GM18502 (cell line): Measurements from ENCODE around the gene TNFRSF25.

Experiments
- ATAC-seq: cut with Tn5 transposase; IDR thresholded peaks from one replicate; pipeline ENCODE4 v1.9.1; 2021; ENCODE audit warnings: mild to moderate bottlenecking; ENCODE audit not compliant: unreplicated experiment, poor library complexity

The TNFRSF25 gene

GRCh38 chr1:6471086-6471969 is 5.4 kb upstream of the TNFRSF25 start:
- ATAC-seq, result no peak

GRCh38 chr1:6470132-6471085 is 4.4 kb upstream of the TNFRSF25 start:
- ATAC-seq, result no peak

GRCh38 chr1:6468729-6469461 is 2.9 kb upstream of the TNFRSF25 start:
- ATAC-seq, result no peak

GRCh38 chr1:6467744-6468688 is 2.0 kb upstream of the TNFRSF25 start:
- ATAC-seq, result no peak

GRCh38 chr1:6467224-6467623 is 1.3 kb upstream of the TNFRSF25 start:
- ATAC-seq, result no peak

GRCh38 chr1:6466751-6467150 is 778 bp upstream of the TNFRSF25 start:
- no peak for ATAC-seq

- ATAC-seq, result no peak
These were observed 440 bp downstream of the TNFRSF25 start for GRCh38 chr1:6465461-6466005.

- ATAC-seq, result no peak
These were observed 1.1 kb downstream of the TNFRSF25 start for GRCh38 chr1:6464915-6465314.

GRCh38 chr1:6464514-6464836 is 1.5 kb downstream of the TNFRSF25 start:
- ATAC-seq, result no peak

GRCh38 chr1:6463120-6463412 is 2.9 kb downstream of the TNFRSF25 start:
- no peak for ATAC-seq

- ATAC-seq, result no peak
These were observed 3.4 kb downstream of the TNFRSF25 start for GRCh38 chr1:6462412-6463119.

GRCh38 chr1:6461538-6462411 is 4.2 kb downstream of the TNFRSF25 start:
- ATAC-seq, result no peak

GRCh38 chr1:6461051-6461530 is 4.9 kb downstream of the TNFRSF25 start:
- no peak for ATAC-seq

- no peak for ATAC-seq
These were observed 5.5 kb downstream of the TNFRSF25 start for GRCh38 chr1:6460301-6461050.

GRCh38 chr1:6459850-6460265 is 6.1 kb downstream of the TNFRSF25 start:
- ATAC-seq, result no peak

- ATAC-seq, result no peak
These were observed 9.0 kb downstream of the TNFRSF25 start for GRCh38 chr1:6456800-6457466.
